Measurements from ENCODE around the gene MCM6. TPM values are rescaled to one million over a fixed set of nuclear protein-coding genes. Genes with fewer than 3 reads are reported as not detected.
"Not testable (repeated sequence)": the region's sequence is repeated elsewhere in the genome, so short reads cannot be mapped to it uniquely, and the experiment has no call there.

The MCM6 gene
- total RNA-seq, 1 donor from 2014 or later: 9.5 TPM

- H3K27ac Mint-ChIP-seq (ENCODE audit: unreplicated experiment): no peak overlapping the region
- H3K36me3 Mint-ChIP-seq (ENCODE audit: low read depth, unreplicated experiment): no peaks in the 10 kb centered on the region
- peaks cover 2% of the 10 kb centered on the region for H3K27me3 Mint-ChIP-seq (ENCODE audit: low read depth, unreplicated experiment)
- DNase-seq (ENCODE audit: low read depth) (no peak), FAIRE-seq (no peak)
- no peaks in the 10 kb centered on the region for H4K20me1 ChIP-seq (ENCODE audit: insufficient read depth, low read length)
- H3K27ac ChIP-seq (ENCODE audit: low read depth, low read length): no peak overlapping the region
- H3K4me1 Mint-ChIP-seq (ENCODE audit: low read depth, unreplicated experiment): peaks cover 10% of the 10 kb centered on the region
- no peak overlapping the region for H2AFZ ChIP-seq (ENCODE audit: low read depth, low read length)
- no peaks in the 10 kb centered on the region for H3K27me3 ChIP-seq (ENCODE audit: insufficient read depth, low read length)
- H3K4me3 ChIP-seq (ENCODE audit: insufficient read depth, low read depth, low read length): no peak overlapping the region
- H3K79me2 ChIP-seq (ENCODE audit: insufficient read depth, low read length): no peaks in the 10 kb centered on the region
- peaks cover 10% of the 10 kb centered on the region for H3K9me3 ChIP-seq (ENCODE audit: insufficient read depth, low read depth, low read length)
- no peaks in the 10 kb centered on the region for H3K36me3 ChIP-seq (ENCODE audit: insufficient read depth, low read length)
- H3K9ac ChIP-seq (ENCODE audit: low read length): no peak overlapping the region
- peaks cover 2% of the 10 kb centered on the region for H3K9me3 Mint-ChIP-seq (ENCODE audit: unreplicated experiment)
- H3K4me1 ChIP-seq (ENCODE audit: insufficient read depth, low read length): peaks cover 3% of the 10 kb centered on the region
- no peak overlapping the region for H3K4me2 ChIP-seq (ENCODE audit: low read length)
- TF ChIP-seq CTCF (IDR thresholded peaks at IDR 0.05; ENCODE audit: insufficient read depth, low read depth, low read length): no peak
- TF ChIP-seq EZH2 (IDR thresholded peaks at IDR 0.05; ENCODE audit: insufficient read depth, low read length): no peak
- no peak overlapping the region for H3K4me3 Mint-ChIP-seq (ENCODE audit: unreplicated experiment)
Observed at GRCh38 chr2:135796606-135797005, 79.6 kb downstream of the MCM6 start.

GRCh38 chr2:135795641-135796040 is 80.6 kb downstream of the MCM6 start:
- not testable (repeated sequence) for H3K27ac Mint-ChIP-seq (ENCODE audit: unreplicated experiment); H3K4me3 ChIP-seq (ENCODE audit: insufficient read depth, low read depth, low read length); H3K79me2 ChIP-seq (ENCODE audit: insufficient read depth, low read length); H3K27me3 ChIP-seq (ENCODE audit: insufficient read depth, low read length); DNase-seq (ENCODE audit: low read depth); H3K27ac ChIP-seq (ENCODE audit: low read depth, low read length); H3K9ac ChIP-seq (ENCODE audit: low read length); H3K4me3 Mint-ChIP-seq (ENCODE audit: unreplicated experiment); H3K9me3 Mint-ChIP-seq (ENCODE audit: unreplicated experiment); H3K27me3 Mint-ChIP-seq (ENCODE audit: low read depth, unreplicated experiment); H3K4me2 ChIP-seq (ENCODE audit: low read length); FAIRE-seq; H3K36me3 ChIP-seq (ENCODE audit: insufficient read depth, low read length); H2AFZ ChIP-seq (ENCODE audit: low read depth, low read length); H3K9me3 ChIP-seq (ENCODE audit: insufficient read depth, low read depth, low read length); H4K20me1 ChIP-seq (ENCODE audit: insufficient read depth, low read length); H3K36me3 Mint-ChIP-seq (ENCODE audit: low read depth, unreplicated experiment)
- H3K4me1 Mint-ChIP-seq (ENCODE audit: low read depth, unreplicated experiment): peaks cover 14% of the 10 kb centered on the region
- peaks cover 10% of the 10 kb centered on the region for H3K4me1 ChIP-seq (ENCODE audit: insufficient read depth, low read length)

- H3K9me3 ChIP-seq (ENCODE audit: insufficient read depth, low read depth, low read length): no peaks in the 10 kb centered on the region
- H2AFZ ChIP-seq (ENCODE audit: low read depth, low read length): no peak overlapping the region
- H4K20me1 ChIP-seq (ENCODE audit: insufficient read depth, low read length): no peaks in the 10 kb centered on the region
- no peaks in the 10 kb centered on the region for H3K36me3 ChIP-seq (ENCODE audit: insufficient read depth, low read length)
- Mint-ChIP-seq H3K27me3 (ENCODE audit: low read depth, unreplicated experiment) (peaks cover 2% of the 10 kb centered on the region), H3K9me3 (ENCODE audit: unreplicated experiment) (no peaks in the 10 kb centered on the region), H3K4me1 (ENCODE audit: low read depth, unreplicated experiment) (peaks cover 15% of the 10 kb centered on the region), H3K4me3 (ENCODE audit: unreplicated experiment) (no peak overlapping the region), H3K27ac (ENCODE audit: unreplicated experiment) (peak overlapping the region; percentile 83), H3K36me3 (ENCODE audit: low read depth, unreplicated experiment) (peaks cover 14% of the 10 kb centered on the region)
- H3K4me2 ChIP-seq (ENCODE audit: low read length): no peak overlapping the region
- H3K27ac ChIP-seq (ENCODE audit: low read depth, low read length): no peak overlapping the region
- H3K4me1 ChIP-seq (ENCODE audit: insufficient read depth, low read length): peaks cover 12% of the 10 kb centered on the region
- H3K4me3 ChIP-seq (ENCODE audit: insufficient read depth, low read depth, low read length): no peak overlapping the region
- H3K27me3 ChIP-seq (ENCODE audit: insufficient read depth, low read length): no peaks in the 10 kb centered on the region
- TF ChIP-seq EZH2 (IDR thresholded peaks at IDR 0.05; ENCODE audit: insufficient read depth, low read length) (no peak), CTCF (IDR thresholded peaks at IDR 0.05; ENCODE audit: insufficient read depth, low read depth, low read length) (no peak)
- no peak for FAIRE-seq
- no peak for DNase-seq (ENCODE audit: low read depth)
- H3K9ac ChIP-seq (ENCODE audit: low read length): no peak overlapping the region
- no peaks in the 10 kb centered on the region for H3K79me2 ChIP-seq (ENCODE audit: insufficient read depth, low read length)
Observed at GRCh38 chr2:135792401-135793150, 83.7 kb downstream of the MCM6 start.

All from astrocyte (in vitro differentiated cells and primary cell).